ENCODE results near the gene SSBP3.

DNA sequence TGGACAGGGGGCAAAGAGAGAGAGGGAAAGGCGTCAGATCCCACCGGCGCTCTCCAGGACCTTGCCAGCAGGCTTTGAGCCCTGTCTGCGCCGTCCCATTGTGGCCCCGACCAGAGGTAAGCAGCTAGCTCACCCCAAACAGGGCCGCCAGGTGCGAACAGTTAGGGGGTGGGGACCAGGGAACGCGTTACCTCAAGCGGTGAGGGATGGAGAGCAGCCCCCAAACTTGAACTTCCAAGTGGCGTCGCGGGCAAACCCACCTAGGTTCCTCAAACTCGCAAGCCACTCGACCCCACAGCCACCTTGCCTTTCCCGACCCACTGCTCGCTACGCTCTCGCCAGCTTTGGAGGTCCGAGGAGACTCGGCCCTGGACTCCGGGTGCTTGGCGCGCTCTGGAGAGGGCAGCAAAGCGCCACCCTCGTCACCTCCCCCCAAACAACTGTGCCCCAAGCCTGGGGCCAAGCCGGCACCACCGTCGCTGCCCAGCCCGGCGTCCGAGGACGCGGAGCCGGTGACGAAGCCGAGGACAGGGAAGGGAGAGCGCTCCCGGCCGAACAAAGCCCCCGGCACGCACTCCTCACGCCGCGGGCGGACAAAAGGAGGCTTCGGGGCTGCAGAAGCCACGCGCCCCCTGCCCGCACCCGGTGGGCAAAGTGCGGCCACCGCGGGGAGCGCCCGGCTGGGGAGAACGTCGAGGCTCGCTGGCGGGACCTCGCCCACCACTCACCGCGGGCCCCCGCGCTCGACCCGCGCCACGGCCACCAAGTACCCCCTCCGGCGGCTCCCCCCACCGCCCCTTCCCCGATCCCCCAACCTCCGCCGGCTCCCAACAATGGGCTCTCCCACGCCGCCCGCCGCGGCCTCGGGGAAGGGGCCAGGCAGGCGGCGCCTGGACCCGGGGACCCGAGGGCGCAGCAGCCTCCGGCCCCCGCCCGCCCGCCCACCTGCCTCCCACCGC, 976 bp downstream of the SSBP3 start:
- TF ChIP-seq EZH2phosphoT487 (IDR thresholded peaks at IDR 0.05; ENCODE audit: insufficient read depth, low read depth) (no peak), EZH2 (IDR thresholded peaks at IDR 0.05; ENCODE audit: insufficient read depth, poor library complexity, severe bottlenecking) (no peak)
